Stimulated activated memory B cell treated with anti-CD40 and anti-IgM and Interleukin-4, amounts not matched to agents 10 μg/mL and 1 μg/mL and 100 μg/mL, for 72 hours (primary cell): ENCODE measurements around the gene SAMD4B.
A peak's percentile ranks its signal among the peaks of the same experiment; 100 is the strongest.

Experiments used
- ATAC-seq: fragments of 150-1000 bp; cut with Tn5 transposase; 2 replicates; pipeline ENCODE4 v1.10.0; 2021
- H3K27ac Mint-ChIP-seq: one replicate; pipeline ENCODE4 v1.8.0; 2022; ENCODE audit warnings: mild to moderate bottlenecking, mixed read lengths
- H3K27me3 Mint-ChIP-seq: one replicate; pipeline ENCODE4 v1.8.0; 2022; ENCODE audit warnings: mixed read lengths
- H3K36me3 Mint-ChIP-seq: one replicate; pipeline ENCODE4 v1.8.0; 2022; ENCODE audit warnings: mixed read lengths
- H3K4me1 Mint-ChIP-seq: one replicate; pipeline ENCODE4 v1.8.0; 2022; ENCODE audit warnings: mixed read lengths
- H3K4me3 Mint-ChIP-seq: one replicate; pipeline ENCODE4 v1.8.0; 2022; ENCODE audit warnings: mild to moderate bottlenecking, moderate library complexity, mixed read lengths
- H3K9me3 Mint-ChIP-seq: one replicate; pipeline ENCODE4 v1.8.0; 2022; ENCODE audit warnings: mixed read lengths

Gene SAMD4B

DNA sequence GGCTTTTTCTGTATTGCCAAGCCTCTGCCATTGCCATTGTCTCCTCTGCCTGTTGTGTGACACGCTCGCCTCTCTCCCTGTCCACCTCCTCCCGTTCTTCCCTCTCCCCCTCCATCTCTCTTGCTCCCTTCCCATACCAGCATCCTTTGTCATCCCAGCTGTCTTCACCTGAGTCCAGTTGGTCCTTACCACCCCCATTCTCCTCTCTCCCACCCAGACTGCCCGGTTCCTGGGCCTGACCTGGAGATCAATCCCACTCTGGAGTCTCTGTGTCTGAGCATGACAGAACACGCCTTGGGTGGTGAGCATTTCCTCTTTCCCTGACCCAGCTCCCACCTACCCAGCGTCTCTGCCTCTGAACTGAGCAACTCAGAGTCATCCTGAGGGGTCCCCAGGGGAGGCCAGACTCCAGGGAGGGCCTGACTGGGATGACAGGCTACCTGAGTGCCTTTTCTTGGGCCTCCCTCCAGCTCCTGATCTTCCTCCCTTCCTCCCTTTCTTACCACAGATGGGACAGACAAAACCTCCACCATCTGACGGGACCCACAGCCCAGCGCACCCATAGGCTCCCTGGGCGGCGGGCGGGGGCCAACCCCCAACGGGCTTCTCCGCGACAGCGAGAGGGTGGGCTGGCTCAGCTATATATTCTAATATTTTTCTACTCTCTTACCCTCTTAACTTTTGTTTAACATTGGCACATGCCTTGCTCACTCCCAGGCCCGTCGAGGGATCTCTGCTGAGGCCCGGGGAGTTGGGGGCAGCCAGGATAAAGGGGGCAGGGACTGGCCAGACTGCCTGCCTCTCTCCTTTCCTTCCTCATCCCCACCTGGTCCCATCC lies 41.0 kb downstream of the SAMD4B start:
- H3K27ac Mint-ChIP-seq = peak overlapping the region; percentile 36
- H3K4me1 Mint-ChIP-seq = peaks cover 8% of the 10 kb centered on the region
- no peaks in the 10 kb centered on the region for H3K9me3 Mint-ChIP-seq
- no peaks in the 10 kb centered on the region for H3K27me3 Mint-ChIP-seq
- ATAC-seq = no peak
- H3K36me3 Mint-ChIP-seq = peaks cover 68% of the 10 kb centered on the region
- no peak overlapping the region for H3K4me3 Mint-ChIP-seq

DNA sequence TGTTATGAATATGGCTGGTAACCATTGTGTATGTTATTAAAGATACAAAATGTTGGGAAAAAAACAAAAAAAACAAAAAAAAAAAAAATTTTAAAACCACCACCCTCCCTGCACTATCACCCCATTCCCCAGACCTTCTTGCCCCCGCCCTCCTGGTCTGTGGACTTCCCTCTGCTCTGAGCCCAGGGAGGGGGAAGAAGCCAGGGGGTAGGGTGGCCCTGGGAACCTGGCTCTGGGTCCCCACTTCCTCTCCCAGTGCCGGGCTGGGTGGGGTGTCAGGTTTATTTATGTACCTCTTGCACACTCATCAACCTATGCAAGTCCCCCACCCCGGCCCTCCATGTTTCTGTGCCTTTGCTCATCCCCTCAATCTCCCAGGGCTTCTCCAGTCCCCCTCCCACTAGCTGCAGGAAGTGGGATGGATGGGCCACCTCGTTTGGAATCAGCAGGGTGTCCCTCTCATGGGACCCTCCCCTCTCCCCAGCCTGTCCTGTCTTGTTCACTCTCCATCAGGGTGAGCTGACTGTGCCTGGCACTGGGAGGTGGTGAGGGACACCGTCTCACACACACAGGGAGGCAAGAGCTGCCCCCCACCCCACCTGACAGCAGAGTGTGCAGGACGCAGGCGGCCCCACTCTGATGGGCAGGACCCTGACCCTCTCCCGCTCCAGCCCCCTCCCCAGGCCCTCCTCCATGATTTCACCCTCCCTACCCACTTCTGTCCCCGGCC lies 42.8 kb downstream of the SAMD4B start:
- peaks cover 25% of the 10 kb centered on the region for H3K4me1 Mint-ChIP-seq
- no peak for ATAC-seq
- H3K36me3 Mint-ChIP-seq = peaks cover 70% of the 10 kb centered on the region
- no peaks in the 10 kb centered on the region for H3K9me3 Mint-ChIP-seq
- no peaks in the 10 kb centered on the region for H3K27me3 Mint-ChIP-seq
- no peak overlapping the region for H3K4me3 Mint-ChIP-seq
- no peak overlapping the region for H3K27ac Mint-ChIP-seq

DNA sequence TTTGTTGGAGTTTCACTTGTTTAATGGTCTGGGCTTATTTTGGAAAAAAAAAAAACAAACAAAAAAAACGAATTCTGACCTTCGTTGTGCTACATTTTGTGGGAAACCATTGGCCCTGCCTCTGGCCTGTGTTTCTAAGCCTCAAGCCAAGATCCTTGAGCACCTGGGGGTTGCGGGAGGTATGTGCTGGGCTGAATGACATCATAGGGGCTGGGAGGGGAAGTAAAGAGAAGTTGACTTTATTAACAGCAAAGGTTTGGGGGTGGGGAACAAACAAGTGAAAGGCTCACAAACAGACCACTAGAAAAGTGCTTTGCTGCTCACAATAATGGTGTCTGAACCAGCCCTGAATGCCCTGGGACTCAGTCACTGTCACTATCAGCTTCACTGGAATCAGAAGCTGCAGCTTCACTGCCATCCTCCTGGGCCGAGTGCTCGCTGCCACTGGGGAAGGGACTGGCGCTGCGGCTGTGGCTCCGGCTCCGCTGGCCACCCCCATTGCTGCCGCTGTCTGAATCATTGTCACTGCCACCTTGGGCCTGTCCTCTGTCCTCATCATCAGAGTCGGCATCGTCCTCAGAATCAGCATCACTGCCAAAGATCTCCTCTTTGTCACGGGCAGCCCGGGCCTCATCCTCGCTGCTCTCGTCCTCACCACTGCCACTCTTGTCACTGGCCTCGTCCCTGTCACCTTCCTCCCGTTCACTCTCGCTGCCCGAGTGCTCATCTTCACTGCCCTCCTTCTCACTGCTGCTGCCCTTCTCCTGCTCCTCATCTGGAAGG lies 43.6 kb downstream of the SAMD4B start:
- H3K27me3 Mint-ChIP-seq = no peaks in the 10 kb centered on the region
- peaks cover 67% of the 10 kb centered on the region for H3K36me3 Mint-ChIP-seq
- H3K4me1 Mint-ChIP-seq = peaks cover 30% of the 10 kb centered on the region
- no peak overlapping the region for H3K4me3 Mint-ChIP-seq
- H3K9me3 Mint-ChIP-seq = no peaks in the 10 kb centered on the region
- ATAC-seq = no peak
- no peak overlapping the region for H3K27ac Mint-ChIP-seq

DNA sequence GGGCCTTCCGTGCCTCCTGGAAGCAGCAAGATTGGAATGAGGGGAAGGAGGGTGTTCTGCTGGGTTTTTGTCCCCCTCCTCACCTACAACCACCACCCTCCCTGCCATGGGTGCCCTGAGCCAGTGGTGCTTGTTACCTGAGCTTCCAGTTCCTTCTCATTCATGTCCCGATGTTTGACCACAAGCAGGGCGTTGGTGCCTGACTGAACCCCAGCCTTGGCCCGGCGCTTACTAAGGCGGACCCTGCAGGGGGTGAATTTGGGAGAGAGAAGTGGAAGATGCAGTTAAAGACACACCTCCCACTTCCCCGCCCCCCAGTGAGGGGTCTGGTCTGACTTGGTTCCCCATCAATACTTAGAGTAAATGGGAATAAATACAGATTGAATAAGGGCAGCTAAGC lies 44.3 kb downstream of the SAMD4B start:
- Mint-ChIP-seq H3K4me3 (no peak overlapping the region), H3K36me3 (peaks cover 64% of the 10 kb centered on the region), H3K27me3 (no peaks in the 10 kb centered on the region), H3K4me1 (peaks cover 34% of the 10 kb centered on the region), H3K9me3 (no peaks in the 10 kb centered on the region), H3K27ac (no peak overlapping the region)
- no peak for ATAC-seq

DNA sequence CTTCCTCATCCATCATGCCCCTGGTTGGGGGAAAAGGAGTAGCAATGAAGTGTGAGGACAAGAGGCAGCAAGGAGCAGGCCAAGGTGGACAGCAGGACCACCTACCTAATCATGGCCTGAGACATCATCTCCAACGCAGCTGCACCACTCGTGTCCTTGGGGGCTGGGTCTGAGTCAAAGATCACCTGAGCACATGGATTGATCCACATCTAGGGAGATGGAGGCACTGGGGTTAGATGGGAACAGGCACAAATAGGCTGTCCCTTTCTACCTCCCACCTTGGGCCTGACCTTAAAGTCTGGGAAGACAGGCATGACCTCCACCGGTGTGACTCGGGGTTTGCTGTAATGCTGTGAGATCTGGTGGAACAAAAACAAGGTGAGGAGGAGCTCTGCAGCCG lies 46.4 kb downstream of the SAMD4B start:
- Mint-ChIP-seq H3K4me3 (no peak overlapping the region), H3K27ac (peak overlapping the region; percentile 96), H3K36me3 (peaks cover 56% of the 10 kb centered on the region), H3K9me3 (no peaks in the 10 kb centered on the region), H3K27me3 (no peaks in the 10 kb centered on the region), H3K4me1 (peaks cover 46% of the 10 kb centered on the region)
- ATAC-seq = no peak

DNA sequence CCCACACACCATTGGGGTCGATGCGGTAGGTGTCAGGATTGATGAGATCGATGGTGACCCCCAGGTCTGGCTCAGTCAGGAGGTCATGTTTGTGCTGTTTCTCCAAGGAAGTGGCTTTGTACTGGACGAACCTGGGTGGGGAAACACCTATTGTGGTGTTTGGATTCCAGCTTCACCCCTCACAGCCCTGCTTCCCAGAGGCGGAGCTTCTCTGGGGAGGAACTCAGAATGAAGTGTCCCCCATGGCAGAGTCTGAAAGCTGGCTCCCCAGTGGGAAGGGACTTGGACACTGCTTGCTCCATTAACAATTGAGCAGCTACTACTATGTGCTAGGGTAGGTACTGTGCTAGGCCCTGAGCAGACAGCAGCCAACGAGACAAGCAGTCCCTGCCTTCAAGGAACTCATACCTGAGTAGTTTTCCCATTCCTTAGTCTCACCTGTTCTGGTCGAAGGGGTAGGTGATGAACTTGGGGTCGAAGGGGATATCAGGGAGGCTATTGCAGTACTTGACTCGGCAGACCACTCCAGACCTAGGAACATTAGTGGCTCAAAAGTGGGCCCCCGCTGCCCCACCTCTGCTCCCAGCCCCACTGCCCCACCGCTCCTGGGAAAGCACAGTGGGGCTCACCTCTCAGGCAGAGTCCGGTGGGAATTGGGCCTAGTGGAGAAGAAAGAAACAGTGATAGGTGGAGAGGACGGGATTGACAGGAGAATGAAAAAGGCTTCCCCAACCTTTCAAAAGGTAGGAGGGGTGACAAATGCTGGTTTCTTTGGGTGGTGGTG lies 47.6 kb downstream of the SAMD4B start:
- H3K36me3 Mint-ChIP-seq = peaks cover 54% of the 10 kb centered on the region
- H3K9me3 Mint-ChIP-seq = no peaks in the 10 kb centered on the region
- peaks cover 48% of the 10 kb centered on the region for H3K4me1 Mint-ChIP-seq
- no peaks in the 10 kb centered on the region for H3K27me3 Mint-ChIP-seq
- peak overlapping the region; percentile 97 for H3K4me3 Mint-ChIP-seq
- no peak for ATAC-seq
- H3K27ac Mint-ChIP-seq = peak overlapping the region; percentile 96

DNA sequence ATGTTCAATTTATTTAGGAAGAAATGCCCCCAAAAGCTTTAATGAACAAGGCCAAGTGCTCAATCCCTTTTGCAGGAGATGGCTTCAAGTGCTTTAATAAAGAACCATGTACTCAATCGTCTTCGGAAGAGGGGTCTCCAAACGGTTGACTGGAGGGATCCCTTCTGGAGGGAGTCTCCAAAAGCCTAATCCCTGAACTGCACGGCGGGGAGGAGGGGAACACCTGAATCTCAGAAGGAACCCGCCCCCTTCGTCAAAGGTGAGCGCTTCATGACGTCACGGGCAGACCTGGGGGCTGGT lies 48.2 kb downstream of the SAMD4B start:
- Mint-ChIP-seq H3K27me3 (no peaks in the 10 kb centered on the region), H3K4me3 (peak overlapping the region; percentile 97), H3K27ac (peak overlapping the region; percentile 96), H3K9me3 (no peaks in the 10 kb centered on the region), H3K4me1 (peaks cover 48% of the 10 kb centered on the region), H3K36me3 (peaks cover 54% of the 10 kb centered on the region)
- no peak for ATAC-seq

DNA sequence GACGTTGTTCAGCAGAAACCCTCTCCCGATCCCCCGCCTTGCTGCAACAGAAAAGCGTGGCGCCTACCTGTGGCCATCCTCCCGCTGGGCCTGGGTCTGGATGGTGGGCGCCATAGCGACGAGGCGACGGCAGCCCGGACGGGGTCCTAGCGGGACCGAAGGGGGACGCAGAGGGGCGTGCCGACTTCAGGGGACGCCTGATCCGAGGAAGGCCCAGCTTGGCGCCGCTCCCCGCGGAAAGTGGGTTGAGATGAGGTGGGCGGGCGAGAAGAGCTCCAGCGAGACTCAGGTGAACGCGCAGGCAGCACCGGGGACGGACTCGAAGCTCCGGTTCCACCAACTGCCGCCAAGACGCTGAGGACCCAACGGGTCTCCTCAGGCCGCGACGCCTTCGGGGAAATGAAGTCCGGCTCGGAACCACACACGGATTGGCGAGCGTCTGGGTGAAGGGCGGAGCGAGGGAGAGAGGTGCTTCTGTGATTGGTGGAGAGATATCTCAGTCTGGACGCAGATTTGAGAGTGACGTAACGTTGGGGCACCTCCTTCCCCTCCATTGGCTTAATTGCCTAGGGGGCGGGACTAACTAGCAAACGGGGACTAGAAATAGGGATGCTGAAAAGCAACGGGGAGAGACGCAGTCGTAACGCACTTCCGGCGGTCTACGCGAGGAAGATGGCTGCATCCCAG lies 48.7 kb downstream of the SAMD4B start, which contains the start of the genes MED29 and PAF1:
TSS of gene MED29 (plus strand) at position 628 of the 687 bp plus-strand sequence. CDS start at position 673, 45 bp downstream.
TSS of gene PAF1 (minus strand) at position 356 of the 687 bp plus-strand sequence. CDS start at position 114, 242 bp downstream.
- peak; percentile 99 for ATAC-seq
- Mint-ChIP-seq H3K4me3 (peak within 1 kb of the TSS; percentile 97), H3K9me3 (no peaks in the 10 kb centered on the region), H3K4me1 (peaks cover 53% of the 10 kb centered on the region), H3K27me3 (no peaks in the 10 kb centered on the region), H3K27ac (peak within 1 kb of the TSS; percentile 96), H3K36me3 (peaks cover 55% of the 10 kb centered on the region)

DNA sequence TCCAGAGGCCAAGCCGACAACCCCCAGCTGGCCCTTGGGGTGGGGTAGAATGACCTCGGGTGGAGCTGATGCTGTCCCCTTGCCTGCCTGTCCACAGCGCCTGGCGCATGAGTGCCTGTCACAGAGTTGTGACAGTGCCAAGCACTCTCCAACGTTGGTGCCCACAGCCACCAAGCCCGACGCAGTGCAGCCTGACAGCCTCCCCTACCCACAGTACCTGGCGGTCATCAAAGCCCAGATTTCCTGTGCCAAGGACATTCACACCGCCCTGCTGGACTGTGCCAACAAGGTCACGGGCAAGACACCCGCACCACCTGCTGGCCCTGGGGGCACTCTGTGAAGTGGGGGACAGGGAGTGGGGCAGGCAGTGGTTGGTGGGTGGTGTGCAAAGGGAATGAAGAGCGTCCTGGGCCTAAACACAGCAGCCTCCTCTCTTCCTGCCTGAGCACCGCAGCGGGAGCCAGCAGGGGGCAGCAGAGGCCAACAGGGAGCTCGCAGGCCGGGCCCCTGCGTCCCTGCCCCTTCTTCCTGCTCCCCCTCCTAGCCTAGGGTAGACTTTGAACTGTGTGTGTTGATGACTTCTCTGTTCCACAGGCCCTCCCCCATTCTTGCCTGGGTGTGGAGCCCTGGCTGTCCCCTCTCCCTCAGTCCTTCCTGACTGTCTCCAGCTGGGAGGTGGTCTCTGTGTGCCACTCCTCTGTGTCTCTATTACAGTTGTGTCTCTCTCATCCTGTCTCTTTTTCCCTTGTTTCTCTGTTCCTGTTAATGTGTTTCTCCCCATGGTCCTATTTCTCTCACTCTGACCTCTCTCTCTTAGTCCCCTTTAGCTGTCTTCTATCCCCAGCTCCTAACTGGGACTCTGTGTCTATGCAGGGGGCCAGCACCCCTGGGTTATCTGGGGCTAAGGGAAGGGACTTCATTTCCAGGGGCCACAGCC lies 55.4 kb downstream of the SAMD4B start:
- peak overlapping the region; percentile 91 for H3K27ac Mint-ChIP-seq
- peak overlapping the region; percentile 30 for H3K4me3 Mint-ChIP-seq
- peaks cover 41% of the 10 kb centered on the region for H3K36me3 Mint-ChIP-seq
- peak; percentile 78 for ATAC-seq
- H3K27me3 Mint-ChIP-seq = no peaks in the 10 kb centered on the region
- peaks cover 73% of the 10 kb centered on the region for H3K4me1 Mint-ChIP-seq
- H3K9me3 Mint-ChIP-seq = no peaks in the 10 kb centered on the region

DNA sequence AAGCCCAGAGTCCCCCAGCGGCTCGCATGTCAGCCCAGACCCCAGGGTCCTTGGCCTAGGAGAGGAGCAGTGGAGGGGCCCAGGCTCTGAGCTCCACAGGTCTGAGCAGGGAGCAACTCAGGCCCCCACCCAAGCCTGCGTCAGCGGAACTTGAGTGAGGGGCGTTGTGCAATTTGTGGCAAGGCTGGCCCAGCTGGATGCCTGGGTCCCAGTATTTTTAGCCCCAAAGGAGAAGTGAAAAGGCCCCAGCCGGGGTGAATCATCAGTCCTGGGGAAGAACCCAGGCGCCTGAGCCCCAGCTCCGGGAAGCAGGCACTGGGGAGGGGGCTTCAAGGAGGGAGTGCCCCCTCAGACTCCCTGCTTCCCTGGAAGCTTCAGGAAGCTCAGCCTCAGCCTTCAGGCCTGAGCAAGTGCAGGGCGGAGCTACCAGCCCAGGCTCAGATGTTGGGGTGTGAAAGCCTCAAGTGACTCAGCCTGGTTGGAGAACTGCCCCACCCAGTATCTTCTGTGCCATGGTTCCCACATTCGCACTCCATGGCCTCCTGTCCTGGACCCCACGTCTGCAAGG lies 56.2 kb downstream of the SAMD4B start:
- Mint-ChIP-seq H3K27me3 (no peaks in the 10 kb centered on the region), H3K27ac (peak overlapping the region; percentile 91), H3K9me3 (no peaks in the 10 kb centered on the region), H3K4me1 (peaks cover 79% of the 10 kb centered on the region), H3K36me3 (peaks cover 38% of the 10 kb centered on the region), H3K4me3 (peak overlapping the region; percentile 30)
- peak; percentile 1 for ATAC-seq

DNA sequence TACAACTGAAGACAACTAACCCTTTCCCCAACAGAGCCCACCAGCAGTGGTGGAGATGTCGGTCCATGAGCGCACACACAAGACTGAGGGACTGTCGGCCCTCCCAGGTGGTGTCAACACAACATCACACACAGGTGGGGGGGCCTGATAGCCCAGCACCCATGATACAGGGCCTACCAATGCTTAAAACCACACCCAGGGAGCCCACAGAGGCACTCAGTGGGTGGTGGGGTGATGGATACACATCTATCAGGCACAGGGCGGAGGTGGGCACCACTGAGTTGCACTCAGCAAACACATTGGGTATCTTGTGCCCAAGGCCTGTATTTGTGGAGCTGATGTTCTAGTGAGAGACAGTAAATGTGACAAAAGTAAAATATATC lies 57.4 kb downstream of the SAMD4B start:
- Mint-ChIP-seq H3K27me3 (no peaks in the 10 kb centered on the region), H3K4me3 (peak overlapping the region; percentile 46), H3K9me3 (no peaks in the 10 kb centered on the region), H3K27ac (peak overlapping the region; percentile 91), H3K36me3 (peaks cover 29% of the 10 kb centered on the region), H3K4me1 (peaks cover 80% of the 10 kb centered on the region)
- ATAC-seq = no peak

DNA sequence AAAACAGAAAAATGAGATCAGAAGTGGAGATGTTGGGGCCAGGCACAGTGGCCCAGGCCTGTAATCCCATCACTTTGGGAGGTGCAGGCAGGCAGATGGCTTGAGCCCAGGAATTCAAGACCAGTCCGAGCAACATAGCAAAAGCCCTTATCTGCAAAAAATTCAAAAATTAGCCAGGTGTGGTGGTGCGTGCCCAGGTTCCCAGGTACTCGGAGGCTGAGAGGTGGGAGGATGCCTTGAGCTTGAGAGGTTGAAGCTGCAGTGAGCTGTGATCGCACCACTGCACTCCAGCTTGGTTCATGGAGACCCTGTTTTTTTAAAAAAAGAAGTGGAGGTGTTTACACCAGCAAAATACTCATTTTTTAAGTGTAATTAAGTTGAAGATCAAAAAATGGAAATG lies 57.8 kb downstream of the SAMD4B start:
- H3K4me1 Mint-ChIP-seq = peaks cover 82% of the 10 kb centered on the region
- no peak for ATAC-seq
- no peak overlapping the region for H3K4me3 Mint-ChIP-seq
- H3K9me3 Mint-ChIP-seq = no peaks in the 10 kb centered on the region
- H3K36me3 Mint-ChIP-seq = peaks cover 25% of the 10 kb centered on the region
- H3K27ac Mint-ChIP-seq = peak overlapping the region; percentile 91
- H3K27me3 Mint-ChIP-seq = no peaks in the 10 kb centered on the region

DNA sequence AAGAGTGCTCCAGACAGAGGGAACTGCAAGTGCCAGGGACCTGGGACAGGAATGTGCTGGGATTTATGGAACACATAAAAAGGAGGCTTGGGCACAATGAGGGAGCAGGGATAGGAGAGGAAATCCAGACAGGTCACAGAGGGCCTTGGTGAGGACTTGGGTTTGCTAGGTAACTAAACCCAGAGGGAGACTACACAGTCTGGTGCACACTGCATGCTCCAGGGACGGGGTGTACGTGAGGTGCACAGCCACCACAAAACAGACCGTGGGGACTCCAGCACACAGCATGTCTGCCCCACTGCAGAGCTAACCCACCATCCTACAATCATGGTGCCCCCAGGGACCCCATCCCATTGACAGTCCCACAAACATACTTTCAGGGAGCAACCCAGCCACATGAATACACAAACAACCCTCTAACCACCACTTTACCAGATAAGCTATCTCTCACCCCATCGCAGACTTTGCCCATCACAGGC lies 58.9 kb downstream of the SAMD4B start:
- H3K27ac Mint-ChIP-seq = peak overlapping the region; percentile 91
- peaks cover 82% of the 10 kb centered on the region for H3K4me1 Mint-ChIP-seq
- H3K36me3 Mint-ChIP-seq = peaks cover 15% of the 10 kb centered on the region
- peak overlapping the region; percentile 71 for H3K4me3 Mint-ChIP-seq
- H3K27me3 Mint-ChIP-seq = no peaks in the 10 kb centered on the region
- ATAC-seq = peak; percentile 44
- H3K9me3 Mint-ChIP-seq = no peaks in the 10 kb centered on the region
